NCI-H774 (cell line): ENCODE data around the gene KRT6B.
"Not testable (repeated sequence)": the region's sequence is repeated elsewhere in the genome, so short reads cannot be mapped to it uniquely, and the experiment has no call there.

ENCODE experiments used
- DNase-seq: peaks from one replicate; lab custom pipeline; 2025; lab: John Stamatoyannopoulos, UW

Gene KRT6B

DNA sequence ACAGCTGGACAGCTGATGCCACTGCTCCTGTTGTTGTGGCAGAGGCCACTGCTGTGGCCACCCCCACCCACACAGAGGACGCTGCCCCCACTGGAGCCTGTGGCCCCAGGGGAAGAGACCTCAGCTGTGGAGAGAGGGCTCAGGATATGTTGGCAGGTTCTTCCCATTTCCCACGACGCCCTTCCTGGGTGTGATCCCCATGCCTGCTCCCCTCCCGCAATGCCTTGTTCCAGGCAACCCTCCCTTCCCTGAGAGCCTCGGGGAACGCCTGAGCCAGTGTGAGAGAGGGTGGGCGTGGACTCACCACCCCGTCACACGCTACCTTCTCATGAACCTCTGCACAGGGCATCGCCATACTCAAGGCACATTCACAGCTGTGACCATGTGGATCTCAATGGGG lies 40.1 kb downstream of the KRT6B start:
- no peak for DNase-seq

DNA sequence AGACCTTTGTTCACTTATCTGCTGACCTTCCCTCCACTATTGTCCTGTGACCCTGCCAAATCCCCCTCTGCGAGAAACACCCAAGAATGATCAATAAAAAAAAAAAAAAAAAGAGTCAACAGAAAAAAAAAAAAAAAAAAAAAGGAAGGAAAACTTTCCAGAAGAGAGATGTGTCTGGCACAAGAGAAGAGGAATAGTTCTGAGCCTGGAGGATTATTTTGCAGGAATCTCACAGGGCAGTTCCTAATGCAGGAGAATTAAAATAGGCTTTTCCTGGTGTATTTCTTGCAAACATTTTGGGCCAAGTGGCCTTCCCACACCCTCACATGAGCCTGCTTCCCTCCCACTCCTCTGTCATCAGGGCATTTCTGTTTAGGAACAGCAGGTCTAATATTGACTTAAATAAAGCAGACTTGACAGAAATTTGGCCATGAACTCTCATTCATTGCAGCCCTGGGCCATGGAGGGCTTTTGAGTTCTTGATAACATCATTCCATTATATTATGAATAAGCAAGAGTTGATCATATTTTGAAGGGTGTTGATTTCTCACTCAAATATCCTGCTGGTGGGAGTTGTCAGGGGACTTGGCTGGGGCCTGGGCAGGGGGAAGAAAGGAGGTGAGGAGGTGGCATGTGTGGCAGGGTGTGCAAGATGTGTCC lies 41.2 kb downstream of the KRT6B start:
- not testable (repeated sequence) for DNase-seq

DNA sequence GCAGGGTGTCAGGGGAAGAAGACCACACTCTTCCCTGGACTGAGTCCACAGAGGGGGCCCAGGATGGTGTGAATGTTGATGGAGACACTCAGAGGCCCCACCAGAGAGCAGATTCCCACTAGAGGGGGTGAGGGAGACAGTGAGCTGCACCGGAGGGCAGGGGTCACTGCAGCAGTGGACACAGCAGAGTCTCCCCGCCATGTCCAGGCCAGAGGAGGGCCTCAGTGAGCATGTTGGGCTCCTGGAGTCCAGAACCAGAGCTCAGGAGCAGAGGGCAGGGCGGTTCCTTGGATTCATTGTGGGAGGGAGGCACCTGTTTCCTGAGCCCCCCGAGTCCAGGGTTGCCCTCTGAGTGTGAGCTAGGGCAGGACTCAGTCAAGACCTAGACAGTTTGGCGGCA lies 44.0 kb downstream of the KRT6B start:
- no peak for DNase-seq

DNA sequence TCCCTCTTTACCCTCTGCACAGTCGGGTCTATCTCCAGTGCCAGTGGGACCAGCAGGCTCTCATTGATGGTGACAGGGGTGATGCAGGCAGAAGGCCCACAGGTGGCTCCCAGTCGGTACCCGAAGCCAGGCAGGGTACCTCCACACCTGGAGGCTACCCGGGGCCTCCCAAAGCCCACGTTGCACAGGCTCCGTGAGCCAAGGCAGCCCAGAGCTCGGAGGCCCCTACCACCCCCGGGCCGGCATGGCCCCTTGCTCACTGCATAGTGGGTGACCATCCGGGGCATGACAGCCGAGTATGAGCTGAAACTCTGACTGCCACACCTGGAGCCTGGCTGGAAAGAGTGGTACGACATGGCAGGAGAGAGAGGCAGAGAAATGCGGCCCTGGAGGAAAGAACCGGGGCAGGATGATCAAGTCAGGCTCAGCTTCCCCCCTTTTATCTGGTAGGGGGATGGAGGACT lies 46.0 kb downstream of the KRT6B start, which contains the start of gene KRT82:
Gene KRT82 (minus strand): TSS at position 414 of the 464 bp plus-strand sequence. CDS start 58 bp downstream, at position 356.
- no peak for DNase-seq

DNA sequence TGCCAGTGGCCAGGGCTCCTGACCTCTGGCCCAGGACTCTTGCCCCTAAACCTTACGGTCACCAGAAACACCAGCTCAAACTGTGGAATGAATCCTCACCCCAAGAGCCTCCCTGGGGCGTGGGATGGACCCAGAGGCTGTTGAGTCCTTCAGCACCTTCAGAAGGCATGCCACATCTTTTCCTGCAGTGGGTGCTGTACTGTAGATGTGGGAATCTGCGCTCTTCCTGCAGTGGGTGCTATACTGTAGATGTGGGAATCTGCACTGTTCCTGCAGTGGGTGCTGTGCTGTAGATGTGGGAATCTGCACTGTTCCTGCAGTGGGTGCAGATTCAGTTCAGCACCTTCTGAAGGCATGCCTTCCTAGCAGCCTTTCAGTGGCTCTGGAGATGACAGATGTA lies 47.0 kb downstream of the KRT6B start:
- DNase-seq = no peak

DNA sequence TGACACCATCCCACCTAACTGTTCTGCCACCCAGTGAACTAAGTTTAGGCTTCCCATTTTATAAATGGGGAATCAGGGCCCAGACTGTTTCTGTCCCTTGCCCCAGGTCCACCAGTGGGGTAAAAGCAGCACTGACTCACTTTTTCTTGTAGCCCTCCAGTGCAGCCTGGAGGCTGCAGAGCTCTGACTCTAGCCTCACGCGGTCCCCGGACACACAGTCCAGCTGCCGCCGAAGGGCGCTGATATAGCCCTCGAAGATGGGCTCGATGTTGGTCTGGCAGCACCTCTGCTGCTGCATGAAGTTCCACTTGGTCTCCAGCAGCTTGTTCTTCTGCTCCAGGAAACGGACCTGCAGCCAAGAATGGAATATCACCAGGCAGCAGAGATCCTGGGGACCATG lies 48.4 kb downstream of the KRT6B start:
- DNase-seq = no peak

DNA sequence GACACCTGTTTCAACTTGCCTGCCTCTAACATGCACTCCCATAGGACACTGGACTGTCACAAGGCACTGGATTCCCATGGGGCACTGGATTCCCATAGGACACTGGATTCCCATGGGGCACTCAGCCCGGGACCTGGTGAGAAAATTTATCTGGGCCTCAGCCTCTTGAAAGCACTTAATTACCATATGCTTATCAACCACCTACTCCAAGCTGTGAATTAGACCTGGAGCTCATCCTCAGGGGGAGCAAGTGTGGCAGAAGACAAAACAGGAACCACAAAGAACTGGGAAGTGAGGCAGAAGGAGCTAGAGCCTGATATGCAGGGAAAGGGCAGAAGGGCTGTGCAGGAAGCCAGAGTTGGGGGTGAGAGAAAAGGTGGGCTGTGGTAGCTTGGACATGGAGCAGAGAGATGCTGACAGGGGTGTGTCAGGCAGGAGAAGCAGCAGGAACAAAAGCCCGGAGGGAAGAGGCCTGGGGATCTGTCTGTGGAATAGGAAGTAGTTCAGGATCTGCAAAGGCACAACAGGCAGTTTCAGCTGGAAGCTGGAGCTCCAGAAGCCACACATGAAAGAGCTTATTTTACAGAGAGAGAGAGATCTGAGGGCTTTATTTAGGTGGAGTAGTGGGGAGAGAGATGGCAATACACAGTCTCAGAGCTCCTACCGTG lies 48.9 kb downstream of the KRT6B start:
- DNase-seq = no peak

DNA sequence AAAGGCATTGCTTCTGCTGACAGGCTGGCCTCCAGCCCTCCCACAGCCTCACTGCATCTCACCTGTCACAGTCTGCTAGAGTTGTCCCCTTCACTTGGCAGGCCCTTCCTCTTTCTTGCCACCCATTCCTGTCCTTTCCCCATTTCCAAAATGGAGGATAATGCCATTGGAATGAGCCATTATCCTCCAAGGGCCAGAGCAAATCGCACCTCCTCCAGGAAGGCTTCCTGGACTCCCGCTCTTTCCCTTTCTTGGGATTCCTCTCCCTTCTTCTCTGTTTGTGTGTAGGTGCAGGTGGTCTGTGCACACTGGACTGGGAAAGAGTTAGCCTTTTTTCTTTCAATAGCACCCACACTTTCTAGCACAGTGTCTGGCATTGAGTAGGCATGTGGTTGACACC lies 49.6 kb downstream of the KRT6B start:
- DNase-seq = no peak

DNA sequence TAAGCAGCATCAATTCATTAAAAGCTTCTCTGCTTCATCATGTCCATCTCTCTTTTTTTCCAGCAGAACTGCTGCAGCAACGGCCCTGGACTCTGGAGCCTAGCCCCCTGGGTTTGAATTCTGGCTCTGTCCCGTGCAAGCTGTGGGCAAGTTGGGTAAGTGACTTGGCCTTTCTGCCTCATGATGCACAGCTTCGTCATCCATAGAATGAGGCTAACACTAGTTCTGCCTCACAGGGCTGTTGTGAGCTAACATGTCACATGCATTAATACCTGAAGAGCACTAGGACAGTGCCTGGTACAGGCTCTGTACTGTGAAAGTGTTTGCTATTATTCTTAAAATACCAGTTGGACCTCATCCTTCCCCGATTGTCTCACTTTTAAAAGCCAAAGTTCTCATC lies 50.0 kb downstream of the KRT6B start:
- DNase-seq = no peak

DNA sequence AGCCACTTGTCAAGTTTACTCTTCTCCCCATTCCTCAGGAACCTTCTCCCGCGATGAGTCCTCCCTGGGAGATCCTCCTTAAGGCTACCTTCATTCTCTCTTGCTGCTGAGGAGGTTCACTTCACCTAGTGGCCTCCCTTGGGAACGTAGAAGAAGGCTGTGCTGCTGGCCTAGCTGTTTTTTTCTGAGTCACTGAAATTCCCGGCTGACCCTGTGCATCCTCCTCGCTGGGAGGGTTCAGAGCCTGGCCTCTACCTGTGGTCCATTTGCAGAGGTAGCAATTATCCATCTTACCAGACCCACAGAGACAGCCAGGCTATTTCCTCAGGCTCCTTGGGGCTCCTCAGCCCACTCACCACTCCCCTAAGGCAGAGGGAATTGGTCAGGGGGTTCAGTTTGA lies 50.4 kb downstream of the KRT6B start:
- no peak for DNase-seq

DNA sequence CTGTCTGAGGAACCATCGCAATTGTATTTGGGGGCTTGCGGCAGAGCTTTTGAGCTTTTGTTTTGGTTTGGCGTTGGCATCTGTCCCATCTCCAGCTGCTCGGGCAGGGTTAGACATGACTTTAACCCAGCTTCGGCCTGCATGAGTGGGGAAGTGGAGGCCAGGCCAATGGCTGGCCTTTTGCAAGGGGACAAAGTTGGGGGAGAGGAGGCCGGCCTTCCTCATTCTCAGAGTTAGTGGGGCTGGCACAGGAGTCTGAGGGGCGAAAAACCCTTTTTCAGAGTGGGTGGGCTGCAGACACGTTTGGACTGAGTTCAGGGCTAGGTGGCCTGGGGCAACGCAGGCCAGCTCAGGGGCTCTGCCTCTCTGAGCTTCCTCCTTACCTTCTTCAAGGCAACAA lies 51.0 kb downstream of the KRT6B start:
- no peak for DNase-seq

DNA sequence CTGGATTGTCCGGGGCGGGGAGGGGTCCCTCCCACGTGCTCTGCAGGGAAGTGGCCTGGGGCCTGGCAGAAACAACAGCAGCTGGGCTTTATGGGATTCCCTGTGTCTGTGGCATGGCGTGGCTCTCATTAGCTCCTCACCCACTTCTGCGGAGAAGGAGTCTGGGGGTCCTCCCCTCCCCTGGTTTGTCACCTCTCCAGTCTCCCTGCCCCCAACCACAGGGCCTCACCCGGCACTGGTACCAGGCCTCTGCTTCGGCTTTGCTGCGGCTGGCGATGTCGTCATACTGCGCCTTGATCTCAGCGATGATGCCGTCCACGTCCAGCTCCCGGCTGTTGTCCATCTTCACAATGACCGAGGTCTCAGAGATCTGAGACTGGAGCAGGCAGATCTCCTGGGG lies 52.2 kb downstream of the KRT6B start:
- no peak for DNase-seq

DNA sequence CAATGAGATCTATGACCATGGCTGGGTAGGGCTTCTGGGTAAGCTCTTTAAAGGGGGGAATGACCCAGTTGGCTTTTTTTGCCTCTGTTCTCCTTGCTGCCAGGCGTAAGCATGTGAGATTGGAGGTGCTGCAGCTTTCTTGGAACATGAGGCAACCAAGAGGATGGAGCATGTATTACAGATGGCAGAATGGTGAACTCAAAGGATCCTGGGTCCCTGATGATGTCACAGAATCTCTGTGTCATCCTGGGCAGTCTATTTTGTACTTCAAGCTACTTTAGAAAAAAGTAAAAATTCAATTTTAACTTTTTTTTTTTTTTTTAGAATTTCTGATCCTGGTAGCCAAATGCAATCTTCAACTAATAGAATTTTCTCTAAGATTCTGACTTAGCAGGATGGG lies 53.8 kb downstream of the KRT6B start:
- no peak for DNase-seq

DNA sequence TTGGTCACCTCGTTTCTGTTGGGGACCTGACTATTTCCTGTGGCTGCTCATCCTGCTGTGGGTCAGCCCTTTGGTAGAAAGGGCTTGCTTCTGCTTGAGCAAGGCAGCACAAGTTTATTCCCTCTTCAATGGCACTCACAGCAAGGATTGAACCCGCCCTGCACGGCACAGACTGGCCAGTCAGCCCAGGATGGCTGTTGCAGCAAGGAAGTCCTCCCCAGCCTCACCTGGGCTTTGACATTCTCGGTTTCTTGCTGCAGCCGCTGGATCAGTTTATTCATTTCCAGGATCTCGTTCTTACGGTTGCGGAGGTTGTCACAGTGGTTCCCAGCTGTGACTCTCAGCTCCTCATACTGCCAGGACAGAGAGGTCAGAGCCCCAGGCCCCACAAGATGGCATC lies 55.3 kb downstream of the KRT6B start:
- DNase-seq = no peak
